GM20000 (cell line): ENCODE results near the gene BSND.

Source experiments
- DNase-seq: peaks from one replicate; pipeline ENCODE4 v3.0.0; 2012; ENCODE audit warnings: low spot score
- CTCF ChIP-seq: IDR thresholded peaks from 2 replicates; pipeline ENCODE4 v1.5.1; 2012; ENCODE audit warnings: mild to moderate bottlenecking, control low read depth; ENCODE audit errors: extremely low read depth, missing control alignments

BSND gene

GRCh38 chr1:55056632-55056992 is 57.9 kb downstream of the BSND start:
- no peak for DNase-seq
- TF ChIP-seq CTCF = no peak

GRCh38 chr1:55057270-55057955 is 58.7 kb downstream of the BSND start:
- TF ChIP-seq CTCF = no peak
- no peak for DNase-seq

GRCh38 chr1:55057956-55058298 is 59.2 kb downstream of the BSND start:
- no peak for DNase-seq
- TF ChIP-seq CTCF = no peak

DNA sequence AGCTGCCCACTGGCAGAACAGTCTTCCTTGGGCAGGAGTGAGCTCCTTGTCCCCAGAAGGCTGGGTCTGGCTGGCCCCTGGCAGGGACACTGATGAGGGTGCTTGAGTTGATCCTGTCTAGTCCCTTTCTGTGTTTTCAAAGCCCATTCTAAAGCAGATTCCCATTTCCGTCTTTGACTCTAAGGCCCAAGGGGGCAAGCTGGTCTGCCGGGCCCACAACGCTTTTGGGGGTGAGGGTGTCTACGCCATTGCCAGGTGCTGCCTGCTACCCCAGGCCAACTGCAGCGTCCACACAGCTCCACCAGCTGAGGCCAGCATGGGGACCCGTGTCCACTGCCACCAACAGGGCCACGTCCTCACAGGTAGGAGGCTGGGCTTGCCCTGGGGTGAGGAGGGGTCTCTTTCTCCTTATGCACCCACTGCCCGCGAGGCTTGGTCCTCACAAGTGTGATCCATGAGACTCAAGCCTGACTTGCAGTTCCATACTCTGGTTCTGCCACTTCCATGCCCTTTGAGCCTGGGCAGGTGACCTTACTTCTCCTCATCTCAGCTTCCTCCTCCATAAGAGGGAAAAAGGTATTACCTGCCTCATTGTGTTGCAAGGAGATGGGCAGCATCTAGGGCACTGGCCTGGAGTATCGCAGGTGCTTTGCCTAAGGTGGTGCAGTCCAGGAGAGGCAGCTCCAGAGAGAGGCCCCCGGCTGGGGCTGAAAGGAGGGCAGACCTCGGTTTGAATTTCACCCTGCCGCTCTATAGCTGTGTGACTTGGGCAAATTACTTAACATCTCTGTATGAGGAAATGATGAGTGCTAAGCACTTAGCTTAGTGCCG is 60.8 kb downstream of the BSND start:
- no peak for TF ChIP-seq CTCF
- DNase-seq = no peak

- peak; percentile 31 for DNase-seq
- no peak for TF ChIP-seq CTCF
Measured at GRCh38 chr1:55060133-55060999, 61.6 kb downstream of the BSND start.

GRCh38 chr1:55061000-55061705 is 62.4 kb downstream of the BSND start:
- DNase-seq = no peak

More at GRCh38 chr1:55061000-55061705, 62.4 kb downstream of the BSND start:
- no peak for TF ChIP-seq CTCF
